Measurements from ENCODE around the gene CPA1. TPM values are rescaled to one million over a fixed set of nuclear protein-coding genes. Genes with fewer than 3 reads are reported as not detected.
"Not testable (repeated sequence)": the region's sequence is repeated elsewhere in the genome, so short reads cannot be mapped to it uniquely, and the experiment has no call there.

CPA1 gene
- total and polyA plus RNA-seq, 2 donors, result 0.14 to 0.21 TPM

GRCh38 chr7:130367836-130368746, 12.2 kb upstream of the CPA1 start:
- no peaks in the 10 kb centered on the region for H3K27me3 ChIP-seq (ENCODE audit: control insufficient read depth in 2 of 2, insufficient read depth in 1 of 2, low read length in 1 of 2)
- peak overlapping the region; percentile 85 to 100 for H3K27ac ChIP-seq (ENCODE audit: low read depth in 1 of 2, low read length in 1 of 2)
- peaks cover 0 to 6% of the 10 kb centered on the region in 2 donors for H3K9me3 ChIP-seq (ENCODE audit: control insufficient read depth in 2 of 2, insufficient read depth in 1 of 2, low read length in 1 of 2)
- peak overlapping the region; percentile 10 to 16 for H3K4me3 ChIP-seq (ENCODE audit: low read length in 2 of 2)
- no peaks in the 10 kb centered on the region for H3K36me3 ChIP-seq (ENCODE audit: control insufficient read depth in 2 of 2, insufficient read depth in 2 of 2, low read length in 1 of 2)
- H3K4me1 ChIP-seq (ENCODE audit: control insufficient read depth in 2 of 2, insufficient read depth in 2 of 2, low read length in 2 of 2), result peaks cover 63 to 98% of the 10 kb centered on the region in 2 donors
- peak in 1 of 9 donors; percentile 72 for DNase-seq (ENCODE audit: low read depth in 6 of 9, low spot score in 9 of 9)
- WGBS, result 78% methylated on average over 19 of the region's 19 CpGs

- H3K27ac ChIP-seq (ENCODE audit: low read depth in 1 of 2, low read length in 1 of 2), result peak overlapping the region; percentile 85 to 100
- H3K9me3 ChIP-seq (ENCODE audit: control insufficient read depth in 2 of 2, insufficient read depth in 1 of 2, low read length in 1 of 2), result peaks cover 0 to 6% of the 10 kb centered on the region in 2 donors
- no peaks in the 10 kb centered on the region for H3K27me3 ChIP-seq (ENCODE audit: control insufficient read depth in 2 of 2, insufficient read depth in 1 of 2, low read length in 1 of 2)
- peak overlapping the region; percentile 3 to 18 for H3K4me3 ChIP-seq (ENCODE audit: low read length in 2 of 2)
- WGBS, result 59% methylated on average over 10 of the region's 10 CpGs
- DNase-seq (ENCODE audit: low read depth in 6 of 9, low spot score in 9 of 9), result peak in 3 of 9 donors; percentile 32 to 77 (median 51)
- H3K36me3 ChIP-seq (ENCODE audit: control insufficient read depth in 2 of 2, insufficient read depth in 2 of 2, low read length in 1 of 2), result no peaks in the 10 kb centered on the region
- H3K4me1 ChIP-seq (ENCODE audit: control insufficient read depth in 2 of 2, insufficient read depth in 2 of 2, low read length in 2 of 2), result peaks cover 63 to 97% of the 10 kb centered on the region in 2 donors
Observed at GRCh38 chr7:130369110-130369711, 11.1 kb upstream of the CPA1 start.

- Histone ChIP-seq H3K27me3 (ENCODE audit: control insufficient read depth in 2 of 2, insufficient read depth in 1 of 2, low read length in 1 of 2) (no peaks in the 10 kb centered on the region), H3K27ac (ENCODE audit: low read depth in 1 of 2, low read length in 1 of 2) (peak overlapping the region; percentile 85 to 100), H3K36me3 (ENCODE audit: control insufficient read depth in 2 of 2, insufficient read depth in 2 of 2, low read length in 1 of 2) (no peaks in the 10 kb centered on the region), H3K4me3 (ENCODE audit: low read length in 2 of 2) (no peak overlapping the region), H3K9me3 (ENCODE audit: control insufficient read depth in 2 of 2, insufficient read depth in 1 of 2, low read length in 1 of 2) (peaks cover 0 to 6% of the 10 kb centered on the region in 2 donors), H3K4me1 (ENCODE audit: control insufficient read depth in 2 of 2, insufficient read depth in 2 of 2, low read length in 2 of 2) (peaks cover 56 to 90% of the 10 kb centered on the region in 2 donors)
- 95% methylated on average over 3 of the region's 3 CpGs for WGBS
- no peak for DNase-seq (ENCODE audit: low read depth in 6 of 9, low spot score in 9 of 9)
Observed at GRCh38 chr7:130369831-130370550, 10.3 kb upstream of the CPA1 start.

DNA sequence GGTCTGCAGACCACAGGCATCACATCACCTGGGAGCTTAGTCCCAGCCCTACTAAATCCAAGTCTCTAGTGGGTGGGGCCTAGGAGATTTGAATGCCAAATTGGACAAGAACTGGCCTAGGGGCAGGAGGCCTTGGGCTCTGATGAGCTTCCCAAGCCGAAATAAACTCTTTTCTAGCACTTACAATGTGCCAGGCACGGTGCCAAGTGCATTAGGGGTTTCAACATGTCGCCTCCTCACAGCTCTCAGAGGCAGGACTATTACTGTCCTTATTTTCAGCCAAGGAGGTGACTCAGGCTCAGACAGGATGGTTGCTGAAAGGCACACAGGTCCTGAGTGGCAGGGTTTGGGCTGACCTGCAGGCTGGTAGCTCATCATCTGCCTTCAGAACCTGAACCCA, 9.2 kb upstream of the CPA1 start:
- Histone ChIP-seq H3K27ac (ENCODE audit: low read depth in 1 of 2, low read length in 1 of 2) (no peak overlapping the region), H3K4me3 (ENCODE audit: low read length in 2 of 2) (no peak overlapping the region), H3K9me3 (ENCODE audit: control insufficient read depth in 2 of 2, insufficient read depth in 1 of 2, low read length in 1 of 2) (peaks cover 2 to 12% of the 10 kb centered on the region in 2 donors), H3K36me3 (ENCODE audit: control insufficient read depth in 2 of 2, insufficient read depth in 2 of 2, low read length in 1 of 2) (no peaks in the 10 kb centered on the region), H3K4me1 (ENCODE audit: control insufficient read depth in 2 of 2, insufficient read depth in 2 of 2, low read length in 2 of 2) (peaks cover 46 to 80% of the 10 kb centered on the region in 2 donors), H3K27me3 (ENCODE audit: control insufficient read depth in 2 of 2, insufficient read depth in 1 of 2, low read length in 1 of 2) (no peaks in the 10 kb centered on the region)
- 96% methylated on average over 3 of the region's 3 CpGs for whole genome bisulfite sequencing
- DNase-seq (ENCODE audit: low read depth in 6 of 9, low spot score in 9 of 9), result no peak

DNA sequence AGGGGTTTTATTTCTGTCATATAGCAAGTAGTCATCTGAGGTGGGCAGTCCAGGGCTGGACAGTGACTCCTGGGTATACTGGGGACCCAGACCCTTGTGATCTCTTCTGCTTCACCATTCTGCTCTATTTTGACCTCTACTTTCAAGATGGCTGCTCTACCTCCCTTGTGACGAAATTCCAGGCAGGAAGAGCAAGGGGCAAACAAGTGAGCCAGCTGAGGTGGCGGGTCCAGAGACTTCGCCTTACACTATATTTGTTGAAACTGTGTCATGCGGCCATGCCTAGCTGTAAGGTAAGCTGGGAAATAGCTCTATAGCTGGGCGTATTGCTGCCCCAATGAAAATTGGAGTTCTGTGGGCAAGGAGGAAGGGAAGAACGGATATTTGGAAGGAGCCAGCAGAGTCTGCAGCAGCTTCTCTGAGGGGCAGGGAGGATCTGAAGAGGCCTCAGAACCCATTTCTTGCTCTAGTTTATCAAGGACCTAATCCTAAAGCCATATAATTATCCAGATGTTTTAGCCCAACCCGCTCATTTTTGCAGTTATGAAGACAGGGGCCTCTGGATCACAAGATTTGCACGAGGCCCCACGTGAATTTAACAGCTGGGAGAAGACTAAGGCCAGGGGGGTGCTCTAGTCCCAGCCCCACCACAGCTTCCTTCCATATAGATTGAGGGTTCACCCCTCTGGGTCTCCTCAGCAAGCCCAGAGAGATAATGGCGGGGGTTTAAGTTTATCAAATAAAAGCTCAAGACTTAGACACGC, 7.7 kb upstream of the CPA1 start:
- H3K4me3 ChIP-seq (ENCODE audit: low read length in 2 of 2), result no peak overlapping the region
- no peaks in the 10 kb centered on the region for H3K27me3 ChIP-seq (ENCODE audit: control insufficient read depth in 2 of 2, insufficient read depth in 1 of 2, low read length in 1 of 2)
- no peaks in the 10 kb centered on the region for H3K36me3 ChIP-seq (ENCODE audit: control insufficient read depth in 2 of 2, insufficient read depth in 2 of 2, low read length in 1 of 2)
- peak overlapping the region; percentile 59 to 79 for H3K27ac ChIP-seq (ENCODE audit: low read depth in 1 of 2, low read length in 1 of 2)
- peak in 1 of 9 donors; percentile 54 for DNase-seq (ENCODE audit: low read depth in 6 of 9, low spot score in 9 of 9)
- peaks cover 4 to 24% of the 10 kb centered on the region in 2 donors for H3K9me3 ChIP-seq (ENCODE audit: control insufficient read depth in 2 of 2, insufficient read depth in 1 of 2, low read length in 1 of 2)
- H3K4me1 ChIP-seq (ENCODE audit: control insufficient read depth in 2 of 2, insufficient read depth in 2 of 2, low read length in 2 of 2), result peaks cover 32 to 64% of the 10 kb centered on the region in 2 donors
- 79% methylated on average over 11 of the region's 11 CpGs for WGBS

GRCh38 chr7:130374507-130374906, 5.8 kb upstream of the CPA1 start:
- no peaks in the 10 kb centered on the region for H3K27me3 ChIP-seq (ENCODE audit: control insufficient read depth in 2 of 2, insufficient read depth in 1 of 2, low read length in 1 of 2)
- 98% methylated on average over 6 of the region's 6 CpGs for WGBS
- H3K36me3 ChIP-seq (ENCODE audit: control insufficient read depth in 2 of 2, insufficient read depth in 2 of 2, low read length in 1 of 2), result no peaks in the 10 kb centered on the region
- H3K27ac ChIP-seq (ENCODE audit: low read depth in 1 of 2, low read length in 1 of 2), result peak overlapping the region; percentile 68 to 79
- H3K4me1 ChIP-seq (ENCODE audit: control insufficient read depth in 2 of 2, insufficient read depth in 2 of 2, low read length in 2 of 2), result peaks cover 13 to 46% of the 10 kb centered on the region in 2 donors
- no peak overlapping the region for H3K4me3 ChIP-seq (ENCODE audit: low read length in 2 of 2)
- no peak for DNase-seq (ENCODE audit: low read depth in 6 of 9, low spot score in 9 of 9)
- peaks cover 4 to 29% of the 10 kb centered on the region in 2 donors for H3K9me3 ChIP-seq (ENCODE audit: control insufficient read depth in 2 of 2, insufficient read depth in 1 of 2, low read length in 1 of 2)

GRCh38 chr7:130376461-130376860, 3.8 kb upstream of the CPA1 start:
- not testable (repeated sequence) for DNase-seq (ENCODE audit: low read depth in 6 of 9, low spot score in 9 of 9); H3K27me3 ChIP-seq (ENCODE audit: control insufficient read depth in 2 of 2, insufficient read depth in 1 of 2, low read length in 1 of 2); H3K36me3 ChIP-seq (ENCODE audit: control insufficient read depth in 2 of 2, insufficient read depth in 2 of 2, low read length in 1 of 2); H3K27ac ChIP-seq (ENCODE audit: low read depth in 1 of 2, low read length in 1 of 2); H3K4me3 ChIP-seq (ENCODE audit: low read length in 2 of 2)
- Histone ChIP-seq H3K4me1 (ENCODE audit: control insufficient read depth in 2 of 2, insufficient read depth in 2 of 2, low read length in 2 of 2) (peaks cover 3 to 44% of the 10 kb centered on the region in 2 donors), H3K9me3 (ENCODE audit: control insufficient read depth in 2 of 2, insufficient read depth in 1 of 2, low read length in 1 of 2) (peaks cover 4 to 26% of the 10 kb centered on the region in 2 donors)
- 100% methylated on average over 1 of the region's 1 CpG for WGBS

GRCh38 chr7:130377178-130377577, 3.1 kb upstream of the CPA1 start:
- no peak for DNase-seq (ENCODE audit: low read depth in 6 of 9, low spot score in 9 of 9)
- Histone ChIP-seq H3K27ac (ENCODE audit: low read depth in 1 of 2, low read length in 1 of 2) (no peak overlapping the region), H3K36me3 (ENCODE audit: control insufficient read depth in 2 of 2, insufficient read depth in 2 of 2, low read length in 1 of 2) (no peaks in the 10 kb centered on the region), H3K4me1 (ENCODE audit: control insufficient read depth in 2 of 2, insufficient read depth in 2 of 2, low read length in 2 of 2) (peaks cover 3 to 39% of the 10 kb centered on the region in 2 donors), H3K9me3 (ENCODE audit: control insufficient read depth in 2 of 2, insufficient read depth in 1 of 2, low read length in 1 of 2) (peaks cover 4 to 26% of the 10 kb centered on the region in 2 donors), H3K4me3 (ENCODE audit: low read length in 2 of 2) (no peak overlapping the region), H3K27me3 (ENCODE audit: control insufficient read depth in 2 of 2, insufficient read depth in 1 of 2, low read length in 1 of 2) (no peaks in the 10 kb centered on the region)
- 91% methylated on average over 6 of the region's 6 CpGs for WGBS

Data from thymus (tissue), 11 donors.